HG03442 (cell line): Measurements from ENCODE around the gene KIAA1210.

Source experiments
- ATAC-seq: cut with Tn5 transposase; IDR thresholded peaks from one replicate; pipeline ENCODE4 v1.9.1; 2021; ENCODE audit warnings: mild to moderate bottlenecking, moderate library complexity; ENCODE audit not compliant: unreplicated experiment

The KIAA1210 gene

GRCh38 chrX:119127650-119128049, at the start of gene KIAA1210:
Gene KIAA1210 (minus strand): TSS chrX:119127812. CDS start chrX:119123642, 4,170 bp downstream.
- ATAC-seq: no peak

- no peak for ATAC-seq
These were observed 49.7 kb upstream of the KIAA1210 start for GRCh38 chrX:119177278-119177677.

DNA sequence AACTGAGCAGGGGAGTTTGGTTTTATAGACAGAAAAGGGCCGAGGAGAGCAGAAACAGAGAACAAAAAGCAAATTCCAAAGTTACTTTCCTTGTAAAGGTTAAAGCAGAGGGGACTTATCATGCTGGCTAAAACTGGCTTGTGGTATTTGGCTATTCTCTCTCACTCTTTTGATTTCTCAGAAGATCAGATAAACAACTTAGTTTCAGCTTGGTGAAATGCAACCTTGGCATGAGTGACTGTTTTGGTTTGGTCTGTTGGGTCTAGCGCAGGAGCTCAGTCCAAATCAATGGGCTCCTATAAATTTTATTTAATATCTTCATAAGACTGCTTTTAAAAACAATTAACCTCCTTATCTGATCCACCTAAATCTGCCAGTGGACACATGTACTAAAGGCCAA, 47.3 kb upstream of the KIAA1210 start:
- no peak for ATAC-seq

- ATAC-seq: no peak
These were observed 40.5 kb upstream of the KIAA1210 start for GRCh38 chrX:119168104-119168503.

DNA sequence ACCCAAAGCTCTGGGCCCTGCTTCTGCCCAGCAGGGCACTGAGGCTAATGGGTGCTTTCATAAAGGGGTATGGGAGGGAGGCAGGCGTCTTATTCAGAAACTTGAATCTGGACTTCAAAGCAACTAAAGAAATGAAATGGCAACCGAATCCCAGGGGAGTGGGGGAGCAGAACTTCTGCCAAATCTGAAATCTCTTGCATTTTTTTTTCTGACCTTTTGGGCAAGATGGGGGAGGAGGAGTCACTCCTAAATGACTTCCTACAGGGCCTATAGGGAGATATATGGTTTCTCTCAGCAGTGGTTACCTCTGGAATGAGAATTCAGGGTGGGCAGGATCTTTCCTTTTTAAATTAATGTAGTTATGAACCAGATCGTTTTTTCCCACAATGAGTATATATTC, 30.6 kb upstream of the KIAA1210 start:
- ATAC-seq: no peak

DNA sequence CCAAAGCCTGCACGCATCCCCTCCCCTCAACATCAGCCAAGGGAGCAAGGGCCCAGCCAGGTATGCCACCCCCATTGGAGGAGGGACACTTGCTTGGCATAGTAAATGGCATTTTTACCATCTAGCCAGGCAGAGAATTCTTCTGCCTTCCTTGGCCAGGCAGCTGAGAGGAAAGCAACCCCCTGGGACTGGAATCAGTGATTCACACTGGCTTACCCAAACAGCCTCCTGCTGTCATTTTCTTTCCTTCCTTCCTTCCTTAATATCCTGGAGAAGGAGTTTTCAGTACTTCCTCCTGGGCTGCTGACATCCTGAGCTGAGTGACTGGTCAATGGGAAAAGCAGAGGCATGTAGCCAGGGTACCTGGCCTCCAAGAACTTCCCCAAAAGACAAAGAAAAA, 28.6 kb upstream of the KIAA1210 start:
- no peak for ATAC-seq

DNA sequence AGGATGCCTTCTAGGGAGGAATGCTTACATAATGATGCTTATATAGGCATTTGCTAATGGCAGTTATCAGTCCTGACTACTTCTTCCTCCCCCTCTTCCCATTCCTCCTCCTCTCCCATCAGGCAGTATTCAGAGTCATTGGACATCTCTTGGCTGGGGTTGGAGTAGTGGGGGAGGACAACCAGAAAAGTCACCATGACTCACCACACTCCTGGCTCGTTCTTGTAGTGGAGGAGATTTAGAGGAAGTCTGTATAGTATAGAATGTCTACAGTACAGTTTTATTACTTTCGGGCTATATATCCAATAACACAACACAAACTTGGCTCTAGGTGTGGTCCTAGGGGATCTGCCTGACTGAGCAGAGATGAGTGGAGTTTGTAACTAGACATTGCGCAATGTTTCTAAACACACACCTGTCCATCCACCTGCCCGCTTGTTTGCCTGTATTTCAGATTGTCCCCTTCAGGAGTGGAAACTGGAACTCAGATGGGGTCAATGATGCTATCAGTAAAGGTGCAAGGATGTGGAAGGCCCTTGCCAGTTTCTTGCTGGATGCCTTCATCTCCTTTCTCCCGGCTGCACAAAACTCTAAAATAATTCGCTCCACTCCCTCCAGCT, 27.9 kb upstream of the KIAA1210 start:
- ATAC-seq: no peak

DNA sequence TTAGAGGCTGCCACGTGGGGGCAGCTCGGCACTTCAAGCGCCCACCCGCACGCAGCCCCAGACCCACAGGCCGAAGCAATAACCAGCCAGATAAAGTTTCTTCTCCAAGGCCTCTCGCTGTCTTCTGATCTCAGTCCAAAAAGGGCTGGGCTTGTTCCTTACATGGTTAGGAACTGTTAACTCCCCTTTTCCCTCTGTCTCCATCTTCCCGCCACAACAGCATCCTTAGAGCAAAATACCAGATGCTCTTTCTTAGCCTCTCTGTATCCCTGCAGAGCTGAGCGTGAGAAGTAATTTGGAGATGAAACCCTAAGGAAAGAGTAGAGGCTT, 23.4 kb upstream of the KIAA1210 start:
- no peak for ATAC-seq

GRCh38 chrX:119150163-119151050, 22.8 kb upstream of the KIAA1210 start:
- ATAC-seq: no peak

DNA sequence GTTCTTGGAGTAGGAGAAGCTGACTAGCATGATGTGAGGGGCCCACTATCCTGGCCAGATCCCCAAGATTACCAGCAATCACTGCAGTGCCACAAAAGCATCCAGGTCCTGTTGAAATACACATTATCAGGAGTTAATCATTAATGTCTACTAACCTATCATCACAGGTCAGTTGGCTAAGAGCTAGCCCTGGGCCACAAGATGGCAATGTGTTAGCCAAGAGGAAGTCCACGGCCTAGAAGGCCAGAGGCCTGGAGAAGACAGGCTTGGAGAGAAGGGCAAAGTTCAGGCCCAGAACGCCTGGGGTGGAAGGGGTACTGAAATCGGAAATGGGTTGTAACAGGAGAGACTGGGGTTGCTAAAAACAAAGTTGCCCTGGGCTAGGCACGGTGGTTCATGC, 19.9 kb upstream of the KIAA1210 start:
- ATAC-seq: no peak

DNA sequence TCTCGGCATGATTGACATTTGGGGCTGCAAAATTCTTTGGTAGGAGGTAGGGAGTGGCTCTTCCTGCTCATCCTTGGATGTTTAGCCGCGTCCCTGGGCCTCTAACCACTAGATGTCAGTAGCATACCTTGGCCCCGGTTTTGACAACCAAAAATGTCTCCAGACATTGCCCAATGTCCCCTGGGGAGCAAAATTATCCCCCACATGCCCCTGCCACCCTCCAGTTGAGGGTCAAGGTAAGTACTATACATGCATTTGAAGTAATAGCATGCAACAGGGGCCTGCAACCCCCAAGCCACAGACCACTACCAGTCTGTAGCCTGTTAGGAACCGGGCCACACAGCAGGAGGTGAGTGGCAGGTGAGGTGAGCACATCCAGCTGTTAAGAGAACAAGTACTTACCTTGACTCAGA, 17.6 kb upstream of the KIAA1210 start:
- no peak for ATAC-seq

DNA sequence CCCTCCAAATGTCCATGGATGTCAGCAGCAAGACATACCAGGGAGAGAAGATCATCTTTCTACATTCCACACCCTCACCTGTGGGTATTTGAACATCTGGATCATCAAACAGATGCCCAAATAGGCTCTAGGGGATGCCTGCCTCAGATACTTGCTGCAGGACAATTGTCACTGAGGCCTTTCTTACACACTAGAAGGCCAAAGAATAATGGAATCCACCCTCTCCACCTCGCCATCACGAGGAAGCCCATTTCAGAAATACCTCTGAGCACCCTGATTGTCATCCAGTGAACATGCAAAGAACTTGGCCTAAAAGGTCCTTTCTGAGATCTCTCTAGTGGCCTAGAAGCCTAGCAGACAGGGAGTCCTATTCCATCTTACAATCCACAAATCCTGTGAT, 6.9 kb upstream of the KIAA1210 start:
- ATAC-seq: no peak

GRCh38 chrX:119132961-119133360, 5.3 kb upstream of the KIAA1210 start:
- no peak for ATAC-seq

- ATAC-seq: no peak
These were observed 4.7 kb upstream of the KIAA1210 start for GRCh38 chrX:119132316-119132715.

GRCh38 chrX:119130911-119131310, 3.3 kb upstream of the KIAA1210 start:
- ATAC-seq: no peak

DNA sequence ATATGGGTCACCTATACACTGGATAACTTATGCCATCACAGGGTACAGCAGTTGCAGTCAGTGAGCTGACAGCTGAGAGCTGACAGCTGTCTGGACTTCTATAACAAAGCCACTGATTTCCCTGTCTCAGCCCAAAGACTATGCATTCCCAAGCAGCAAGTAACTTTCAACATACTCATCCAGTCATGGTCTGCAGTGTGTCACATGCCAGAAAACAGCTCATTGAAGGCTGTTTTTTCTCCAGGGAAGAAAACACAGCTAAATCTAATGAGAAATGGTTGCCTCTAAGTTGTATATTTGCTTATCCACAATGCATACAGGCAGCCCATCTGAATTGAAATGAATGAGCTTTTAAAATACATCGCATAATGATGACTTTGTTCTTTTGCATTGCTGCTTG, 6.3 kb downstream of the KIAA1210 start:
- ATAC-seq: no peak

- peak; percentile 84 for ATAC-seq
These were observed 8.7 kb downstream of the KIAA1210 start for GRCh38 chrX:119118780-119119395.

DNA sequence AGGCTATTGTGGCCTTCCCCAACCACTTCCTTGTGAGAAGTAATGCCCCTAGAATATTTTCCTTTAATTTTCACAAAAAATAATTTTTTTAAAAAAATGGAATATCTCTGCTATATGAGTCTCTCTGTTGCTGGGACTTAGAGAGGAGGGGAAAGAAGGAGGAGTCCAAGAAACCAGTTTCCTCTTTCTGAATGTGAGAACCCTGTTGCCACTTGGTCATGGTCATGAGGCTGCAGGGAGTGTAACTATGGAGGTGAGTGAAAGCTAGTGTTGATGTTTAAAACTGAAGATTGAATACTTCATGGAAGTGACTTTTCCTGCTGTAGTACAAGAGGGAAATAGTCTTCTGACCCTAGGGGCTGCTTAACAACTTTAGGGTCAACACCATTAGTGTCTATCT, 20.4 kb downstream of the KIAA1210 start:
- no peak for ATAC-seq

- no peak for ATAC-seq
These were observed 21.8 kb downstream of the KIAA1210 start for GRCh38 chrX:119105826-119106225.

DNA sequence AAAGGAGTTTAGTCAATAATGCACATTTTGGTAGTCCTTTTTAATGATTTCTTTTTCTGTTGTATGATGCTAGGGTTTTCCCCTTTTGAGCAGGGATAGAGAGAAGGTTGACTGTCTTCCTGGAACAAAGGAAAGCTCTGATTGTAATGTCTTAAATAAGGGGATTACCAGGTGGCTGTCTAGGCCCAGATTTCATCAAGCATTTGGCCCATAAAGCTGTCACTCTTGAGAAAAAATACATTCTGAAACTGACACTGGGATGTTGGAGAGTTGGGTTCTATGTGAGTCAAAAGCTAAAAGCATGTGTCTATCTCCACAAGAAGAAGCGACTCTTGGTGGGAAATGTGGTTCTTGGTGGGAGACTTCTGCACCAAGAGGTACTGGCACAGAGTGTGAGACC, 26.4 kb downstream of the KIAA1210 start:
- ATAC-seq: no peak

DNA sequence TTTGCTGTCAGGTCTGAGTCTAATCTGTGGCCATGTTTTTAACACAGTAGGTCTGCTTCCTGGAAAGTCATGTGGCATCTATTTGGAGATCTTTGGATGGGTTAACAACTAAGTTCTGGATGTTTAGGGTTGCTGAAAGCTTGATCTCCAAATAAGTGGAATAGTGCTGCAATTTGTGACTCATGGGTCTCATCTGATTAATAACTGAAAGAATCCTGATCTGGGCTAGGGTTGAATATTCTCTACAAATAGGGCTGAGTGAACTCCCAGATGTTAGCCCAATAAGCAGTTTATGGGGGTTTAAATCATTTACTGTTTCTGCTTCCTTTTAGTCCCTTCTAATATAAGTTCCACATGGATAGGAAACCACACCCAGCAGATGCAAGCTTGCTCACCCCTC, 31.7 kb downstream of the KIAA1210 start:
- no peak for ATAC-seq

GRCh38 chrX:119094819-119095218, 32.8 kb downstream of the KIAA1210 start:
- ATAC-seq: no peak
